ENCODE data around the gene ISM1. TPM values are rescaled to one million over a fixed set of nuclear protein-coding genes. Genes with fewer than 3 reads are reported as not detected.

The ISM1 gene
- polyA plus RNA-seq, 1 experiment = 0.25 TPM

- CTCF ChIA-PET = no interaction called here
- POLR2A ChIA-PET = no interaction called here
- no peak overlapping the region for H3K4me3 ChIP-seq (ENCODE audit: low read depth, low read length)
- no peak for TF ChIP-seq CTCF (IDR thresholded peaks at IDR 0.05; ENCODE audit: insufficient read depth, low read depth, low read length)
- no peaks in the 10 kb centered on the region for H3K36me3 ChIP-seq (ENCODE audit: control insufficient read depth, insufficient read depth, low read length)
- H3K27me3 ChIP-seq (ENCODE audit: control insufficient read depth, insufficient read depth, low read length) = no peaks in the 10 kb centered on the region; the same call in 1 of the 2 replicates
- no peak for DNase-seq (ENCODE audit: low read depth)
Measured at GRCh38 chr20:13267231-13267630, 46.2 kb downstream of the ISM1 start.

- no peak overlapping the region for H3K4me3 ChIP-seq (ENCODE audit: low read depth, low read length)
- POLR2A ChIA-PET = no interaction called here
Measured at GRCh38 chr20:13268953-13269352, 47.9 kb downstream of the ISM1 start.

GRCh38 chr20:13270211-13270610 lies 49.1 kb downstream of the ISM1 start:
- no peak for DNase-seq (ENCODE audit: low read depth)
- H3K27me3 ChIP-seq (ENCODE audit: control insufficient read depth, insufficient read depth, low read length) = no peaks in the 10 kb centered on the region; the same call in 1 of the 2 replicates
- H3K4me3 ChIP-seq (ENCODE audit: low read depth, low read length) = no peak overlapping the region
- CTCF ChIA-PET = no interaction called here
- no peak for TF ChIP-seq CTCF (IDR thresholded peaks at IDR 0.05; ENCODE audit: insufficient read depth, low read depth, low read length)
- POLR2A ChIA-PET = no interaction called here
- H3K36me3 ChIP-seq (ENCODE audit: control insufficient read depth, insufficient read depth, low read length) = no peaks in the 10 kb centered on the region

More at GRCh38 chr20:13268953-13269352, 47.9 kb downstream of the ISM1 start:
- Histone ChIP-seq H3K36me3 (ENCODE audit: control insufficient read depth, insufficient read depth, low read length) (no peaks in the 10 kb centered on the region), H3K27me3 (ENCODE audit: control insufficient read depth, insufficient read depth, low read length) (no peaks in the 10 kb centered on the region; the same call in 1 of the 2 replicates)
- TF ChIP-seq CTCF (IDR thresholded peaks at IDR 0.05; ENCODE audit: insufficient read depth, low read depth, low read length) = no peak
- no peak for DNase-seq (ENCODE audit: low read depth)
- CTCF ChIA-PET = no interaction called here

- no peak for DNase-seq (ENCODE audit: low read depth)
- no peaks in the 10 kb centered on the region; the same call in 1 of the 2 replicates for H3K27me3 ChIP-seq (ENCODE audit: control insufficient read depth, insufficient read depth, low read length)
- TF ChIP-seq CTCF (IDR thresholded peaks at IDR 0.05; ENCODE audit: insufficient read depth, low read depth, low read length) = no peak
- POLR2A ChIA-PET = no interaction called here
- H3K4me3 ChIP-seq (ENCODE audit: low read depth, low read length) = no peak overlapping the region
- H3K36me3 ChIP-seq (ENCODE audit: control insufficient read depth, insufficient read depth, low read length) = no peaks in the 10 kb centered on the region
- CTCF ChIA-PET = interaction anchor here (0.8 to 1.4 kb wide), 2 partner anchors 9 to 13 kb away, joined by 4 read pairs; no protein-coding TSS in a partner anchor
Measured at GRCh38 chr20:13271098-13271497, 50.0 kb downstream of the ISM1 start.

GRCh38 chr20:13271977-13272975 lies 51.2 kb downstream of the ISM1 start:
- DNase-seq (ENCODE audit: low read depth) = no peak
- H3K36me3 ChIP-seq (ENCODE audit: control insufficient read depth, insufficient read depth, low read length) = no peaks in the 10 kb centered on the region
- no peaks in the 10 kb centered on the region; the same call in 1 of the 2 replicates for H3K27me3 ChIP-seq (ENCODE audit: control insufficient read depth, insufficient read depth, low read length)
- no peak overlapping the region for H3K4me3 ChIP-seq (ENCODE audit: low read depth, low read length)
- ChIA-PET CTCF (interaction anchor here (0.6 to 1.4 kb wide), 3 partner anchors 10 to 51 kb away, joined by 3 to 5 read pairs (median 4); partner anchors contain the start of gene ISM1), POLR2A (no interaction called here)
- TF ChIP-seq CTCF (IDR thresholded peaks at IDR 0.05; ENCODE audit: insufficient read depth, low read depth, low read length) = no peak
